Activated T-helper 17 cell treated with anti-CD3 and anti-CD28 coated beads, Interleukin-2, amount 50 U/mL, for 72 hours (primary cell): Measurements from ENCODE around the gene NCOA7. TPM values are rescaled to one million over a fixed set of nuclear protein-coding genes. Genes with fewer than 3 reads are reported as not detected.
"Not testable (repeated sequence)": the region's sequence is repeated elsewhere in the genome, so short reads cannot be mapped to it uniquely, and the experiment has no call there.

Experiments
- ATAC-seq: fragments of 150-1000 bp; cut with Tn5 transposase; replicated peaks from 2 replicates; pipeline ENCODE4 v1.10.0; 2021; ENCODE audit warnings: mild to moderate bottlenecking, moderate library complexity
- H3K27ac Mint-ChIP-seq: one replicate; pipeline ENCODE4 v1.8.0; 2022; ENCODE audit warnings: mixed read lengths
- H3K27me3 Mint-ChIP-seq: one replicate; pipeline ENCODE4 v1.8.0; 2022; ENCODE audit warnings: mixed read lengths
- H3K36me3 Mint-ChIP-seq: one replicate; pipeline ENCODE4 v1.8.0; 2022; ENCODE audit warnings: low read depth, mild to moderate bottlenecking, mixed read lengths
- H3K4me1 Mint-ChIP-seq: one replicate; pipeline ENCODE4 v1.8.0; 2022; ENCODE audit warnings: mixed read lengths
- H3K4me3 Mint-ChIP-seq: one replicate; pipeline ENCODE4 v1.8.0; 2022; ENCODE audit warnings: mild to moderate bottlenecking, mixed read lengths
- H3K9me3 Mint-ChIP-seq: one replicate; pipeline ENCODE4 v1.8.0; 2022; ENCODE audit warnings: mixed read lengths
- total RNA-seq, 2 donors: library from RNA; stranded (reverse); gene quantifications; one replicate each; pipeline ENCODE4 v1.2.3, GENCODE V29; 2022

Gene NCOA7
- total RNA-seq, 2 donors from 2014 or later = 44.6 to 59.9 TPM

DNA sequence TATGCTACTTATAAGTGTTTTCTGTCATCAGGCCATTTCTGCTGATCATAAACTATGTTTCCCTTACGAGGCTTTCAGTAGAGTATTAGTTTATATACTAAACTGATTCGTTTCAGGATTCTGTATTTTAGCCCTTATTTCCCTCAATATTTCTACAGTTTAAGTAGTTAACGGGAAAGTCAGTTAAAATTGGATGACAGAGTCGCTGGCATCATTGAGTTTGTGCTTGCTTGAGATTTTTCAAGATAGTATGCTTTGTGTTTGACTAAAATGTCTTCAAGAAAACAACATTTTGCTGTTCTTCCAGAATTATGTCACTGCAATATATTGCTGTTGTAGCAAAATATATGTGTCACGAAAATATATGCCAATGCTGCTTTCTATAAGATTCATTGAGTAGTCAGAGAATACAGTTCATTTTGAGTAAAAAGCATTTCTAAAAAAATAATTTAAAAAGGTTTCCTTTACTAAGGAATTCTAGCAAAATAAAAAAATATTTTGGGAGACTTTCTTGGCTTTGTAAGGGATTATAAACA lies 51.4 kb downstream of the NCOA7 start:
- no peaks in the 10 kb centered on the region for H3K27me3 Mint-ChIP-seq
- H3K4me3 Mint-ChIP-seq = no peak overlapping the region
- ATAC-seq = no peak
- peaks cover 12% of the 10 kb centered on the region for H3K36me3 Mint-ChIP-seq
- H3K4me1 Mint-ChIP-seq = peaks cover 20% of the 10 kb centered on the region
- no peak overlapping the region for H3K27ac Mint-ChIP-seq
- no peaks in the 10 kb centered on the region for H3K9me3 Mint-ChIP-seq

DNA sequence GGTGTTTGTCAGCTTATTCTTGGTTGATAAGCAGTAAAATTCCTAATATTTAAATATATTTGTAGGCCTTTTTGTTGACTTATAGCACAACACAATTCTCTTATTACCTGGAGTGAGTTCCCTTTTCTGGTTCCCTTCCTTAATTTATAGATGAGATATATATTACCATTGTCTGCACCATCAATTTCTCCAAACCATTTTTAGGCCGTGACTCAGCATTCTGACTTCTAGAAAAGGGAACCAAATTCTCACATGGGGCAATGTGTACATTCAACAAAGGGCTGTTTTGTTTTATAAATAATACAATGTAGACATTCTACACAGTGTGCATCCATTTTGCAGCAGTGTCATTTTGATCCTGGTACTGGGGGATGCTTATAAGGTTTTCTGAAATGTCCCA lies 52.8 kb downstream of the NCOA7 start:
- no peak overlapping the region for H3K27ac Mint-ChIP-seq
- H3K27me3 Mint-ChIP-seq = no peaks in the 10 kb centered on the region
- H3K9me3 Mint-ChIP-seq = no peaks in the 10 kb centered on the region
- no peak for ATAC-seq
- peaks cover 5% of the 10 kb centered on the region for H3K4me1 Mint-ChIP-seq
- H3K4me3 Mint-ChIP-seq = no peak overlapping the region
- H3K36me3 Mint-ChIP-seq = peaks cover 7% of the 10 kb centered on the region

DNA sequence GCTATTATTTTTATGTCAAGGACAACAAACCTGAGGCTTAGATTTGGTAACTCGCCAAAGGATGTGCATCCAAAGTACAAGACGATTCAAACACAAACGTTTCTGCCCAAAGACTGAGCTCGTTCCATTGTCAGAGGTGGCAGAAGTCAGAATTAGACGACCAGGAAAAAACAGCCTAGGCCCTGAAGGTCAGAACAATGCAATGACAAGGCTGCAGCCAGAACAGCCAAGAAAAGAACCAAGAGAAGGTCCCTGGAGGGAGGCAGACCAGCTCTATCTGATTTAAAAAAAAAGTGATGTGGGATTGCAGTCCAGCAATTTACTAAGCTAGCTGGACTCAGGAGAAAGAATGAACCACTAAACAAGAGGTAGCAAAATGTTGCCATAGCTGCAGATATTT lies 54.2 kb downstream of the NCOA7 start:
- Mint-ChIP-seq H3K36me3 (peaks cover 6% of the 10 kb centered on the region), H3K27me3 (no peaks in the 10 kb centered on the region), H3K27ac (no peak overlapping the region), H3K4me3 (no peak overlapping the region), H3K4me1 (peaks cover 5% of the 10 kb centered on the region), H3K9me3 (no peaks in the 10 kb centered on the region)
- ATAC-seq = no peak

DNA sequence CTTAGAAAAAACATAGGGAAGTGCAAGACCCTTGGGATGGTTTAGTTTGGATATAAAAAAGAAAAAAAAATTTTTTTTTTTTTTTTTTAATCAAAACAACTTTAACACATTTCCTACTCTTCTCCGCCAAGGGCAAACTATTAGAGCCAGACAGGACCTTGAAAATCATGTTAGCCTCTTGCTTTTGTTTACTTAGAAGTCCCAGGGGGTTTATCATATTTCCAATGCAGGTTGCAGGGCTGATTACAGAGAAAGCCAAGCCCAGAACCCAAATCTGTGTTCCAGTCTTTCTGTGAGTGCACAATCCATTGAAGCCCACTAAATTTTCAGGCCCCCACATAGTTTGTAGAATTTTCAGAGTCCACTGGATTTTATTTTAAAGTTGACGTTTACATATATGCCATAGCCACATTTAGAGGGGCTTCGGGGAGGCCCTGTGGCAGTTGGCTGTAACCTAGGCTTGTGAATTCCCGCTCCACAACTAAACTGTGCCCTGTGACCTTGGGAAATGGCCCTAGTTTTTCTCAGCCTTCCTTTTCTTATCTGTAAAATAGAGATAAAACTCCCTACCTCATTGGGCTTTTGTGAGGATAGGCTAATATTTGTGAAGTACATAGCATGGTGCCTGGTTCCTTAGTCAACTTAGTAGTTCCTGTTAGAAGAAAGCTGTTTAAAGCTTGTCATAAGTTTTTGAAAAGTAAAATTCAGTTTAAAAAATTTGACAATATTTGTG lies 55.7 kb downstream of the NCOA7 start:
- no peak for ATAC-seq
- Mint-ChIP-seq H3K4me1 (peaks cover 5% of the 10 kb centered on the region), H3K36me3 (peaks cover 6% of the 10 kb centered on the region), H3K9me3 (no peaks in the 10 kb centered on the region), H3K4me3 (no peak overlapping the region), H3K27ac (no peak overlapping the region), H3K27me3 (no peaks in the 10 kb centered on the region)

DNA sequence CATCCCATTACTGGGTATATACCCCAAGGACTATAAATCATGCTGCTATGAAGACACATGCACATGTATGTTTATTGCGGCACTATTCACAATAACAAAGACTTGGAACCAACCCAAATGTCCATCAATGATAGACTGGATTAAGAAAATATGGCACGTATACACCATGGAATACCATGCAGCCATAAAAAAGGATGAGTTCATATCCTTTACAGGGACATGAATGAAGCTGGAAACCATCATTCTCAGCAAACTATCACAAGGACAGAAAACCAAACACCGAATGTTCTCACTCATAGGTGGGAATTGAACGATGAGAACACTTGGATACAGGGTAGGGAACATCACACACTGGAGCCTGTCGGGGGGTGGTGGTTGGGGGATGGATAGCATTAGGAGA lies 57.5 kb downstream of the NCOA7 start:
- not testable (repeated sequence) for H3K4me1 Mint-ChIP-seq, H3K27ac Mint-ChIP-seq, ATAC-seq, H3K27me3 Mint-ChIP-seq, H3K9me3 Mint-ChIP-seq, H3K4me3 Mint-ChIP-seq, H3K36me3 Mint-ChIP-seq

DNA sequence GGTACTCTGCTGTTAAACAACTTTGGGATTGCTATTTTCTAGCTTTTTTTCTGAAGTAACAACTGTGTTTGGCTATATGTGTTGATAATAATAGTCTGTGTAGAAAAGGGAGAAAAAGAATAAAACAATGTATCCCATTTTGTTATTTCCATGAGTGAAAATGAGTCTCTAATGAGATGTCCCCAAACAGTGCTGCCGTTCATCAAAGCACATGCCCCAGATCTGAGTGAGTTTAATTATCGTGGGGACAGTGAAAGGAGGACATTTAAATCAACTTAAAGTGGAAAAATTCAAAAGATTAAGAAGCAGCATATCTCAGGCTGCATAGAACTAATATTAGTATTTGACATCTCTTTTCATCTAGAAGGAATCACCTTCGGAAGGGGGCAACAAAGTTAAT lies 59.6 kb downstream of the NCOA7 start:
- H3K4me1 Mint-ChIP-seq = peaks cover 18% of the 10 kb centered on the region

DNA sequence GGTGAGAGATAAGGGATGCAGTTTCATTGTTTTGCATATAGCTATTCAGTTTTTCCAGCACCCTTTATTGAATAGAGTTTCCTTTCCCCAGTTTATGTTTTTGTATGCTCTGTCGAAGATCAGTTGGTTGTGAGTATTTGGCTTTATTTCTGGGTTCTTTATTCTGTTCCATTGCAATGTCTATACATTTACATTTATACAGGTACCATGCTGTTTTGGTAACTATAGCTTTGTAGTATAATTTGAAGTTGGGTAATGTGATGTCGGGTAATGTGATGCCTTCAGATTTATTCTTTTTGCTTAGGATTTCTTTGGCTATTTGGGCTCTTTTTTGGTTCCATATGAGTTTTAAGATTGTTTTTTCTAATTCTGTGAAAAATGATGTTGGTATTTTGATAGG lies 61.8 kb downstream of the NCOA7 start:
- Mint-ChIP-seq H3K4me1 (peaks cover 23% of the 10 kb centered on the region), H3K4me3 (no peak overlapping the region), H3K36me3 (peaks cover 30% of the 10 kb centered on the region)

More for the DNA sequence above, 59.6 kb downstream of the NCOA7 start:
- no peaks in the 10 kb centered on the region for H3K27me3 Mint-ChIP-seq
- no peak overlapping the region for H3K4me3 Mint-ChIP-seq
- no peaks in the 10 kb centered on the region for H3K9me3 Mint-ChIP-seq
- H3K27ac Mint-ChIP-seq = no peak overlapping the region
- peaks cover 14% of the 10 kb centered on the region for H3K36me3 Mint-ChIP-seq
- ATAC-seq = no peak

DNA sequence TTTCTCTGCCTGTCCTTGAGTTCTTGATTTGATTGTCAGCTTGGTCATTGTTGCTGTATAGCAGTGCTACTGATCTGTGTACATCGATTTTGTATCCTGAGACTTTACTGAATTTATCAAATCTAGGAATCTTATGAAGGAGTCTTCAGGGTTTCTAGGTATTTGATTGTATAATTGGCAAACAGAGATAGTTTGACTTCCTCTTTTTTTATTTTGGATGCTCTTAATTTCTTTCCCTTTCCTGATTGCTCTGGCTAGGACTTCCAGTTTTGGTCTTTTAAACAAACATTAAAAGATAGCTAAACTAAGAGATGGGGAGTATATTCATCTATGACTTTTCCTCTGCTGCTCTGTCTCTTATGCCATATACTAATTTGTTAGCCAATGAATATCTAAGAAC lies 62.4 kb downstream of the NCOA7 start:
- Mint-ChIP-seq H3K27ac (no peak overlapping the region), H3K4me1 (peaks cover 23% of the 10 kb centered on the region), H3K36me3 (peaks cover 30% of the 10 kb centered on the region), H3K4me3 (no peak overlapping the region), H3K9me3 (no peaks in the 10 kb centered on the region), H3K27me3 (no peaks in the 10 kb centered on the region)
- no peak for ATAC-seq

More for the DNA sequence above, 61.8 kb downstream of the NCOA7 start:
- no peak for ATAC-seq
- Mint-ChIP-seq H3K27ac (no peak overlapping the region), H3K9me3 (no peaks in the 10 kb centered on the region), H3K27me3 (no peaks in the 10 kb centered on the region)

DNA sequence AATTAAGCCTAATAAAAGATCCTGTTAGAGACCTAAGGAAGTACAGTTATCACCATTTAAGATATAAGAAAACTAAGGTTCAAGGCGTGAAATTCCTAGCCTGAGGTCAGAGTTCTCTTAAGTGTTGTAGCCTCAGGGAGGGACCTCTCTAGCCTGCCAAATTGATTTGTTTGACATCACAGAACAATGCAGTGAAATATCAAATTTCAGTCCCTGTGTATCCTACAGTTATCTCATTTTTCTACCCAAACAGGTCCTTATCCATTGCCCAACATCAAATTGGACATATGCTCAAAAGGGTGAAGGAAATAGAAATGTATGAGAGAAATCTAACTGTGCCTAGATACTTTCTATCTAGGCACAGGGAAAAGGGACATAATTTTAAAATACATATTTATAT lies 63.0 kb downstream of the NCOA7 start:
- Mint-ChIP-seq H3K4me3 (no peak overlapping the region), H3K27ac (no peak overlapping the region), H3K27me3 (no peaks in the 10 kb centered on the region)

DNA sequence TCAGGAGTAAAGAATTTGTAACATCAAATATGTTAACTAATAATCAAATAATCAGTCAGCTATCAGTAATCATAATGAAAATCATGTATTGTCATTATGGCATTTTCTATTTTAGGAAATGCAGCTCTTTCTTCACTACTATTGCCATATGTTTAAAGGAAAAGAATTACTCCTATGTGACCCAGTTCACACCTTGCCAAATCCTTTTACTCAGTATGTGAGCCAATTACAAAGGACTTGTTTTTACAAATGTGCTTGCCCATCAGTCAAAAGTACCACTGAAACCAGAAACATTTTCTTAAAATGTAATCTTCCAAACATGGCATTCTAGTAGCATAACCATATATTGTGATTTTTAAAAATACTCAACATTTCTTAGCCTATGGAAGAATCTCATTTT lies 63.6 kb downstream of the NCOA7 start:
- no peak overlapping the region for H3K4me3 Mint-ChIP-seq
- H3K27me3 Mint-ChIP-seq = no peaks in the 10 kb centered on the region
- peaks cover 23% of the 10 kb centered on the region for H3K4me1 Mint-ChIP-seq
- H3K27ac Mint-ChIP-seq = peak overlapping the region; percentile 29
- H3K9me3 Mint-ChIP-seq = no peaks in the 10 kb centered on the region
- peaks cover 37% of the 10 kb centered on the region for H3K36me3 Mint-ChIP-seq
- no peak for ATAC-seq

More for the DNA sequence above, 63.0 kb downstream of the NCOA7 start:
- H3K36me3 Mint-ChIP-seq = peaks cover 32% of the 10 kb centered on the region
- ATAC-seq = no peak
- no peaks in the 10 kb centered on the region for H3K9me3 Mint-ChIP-seq
- peaks cover 23% of the 10 kb centered on the region for H3K4me1 Mint-ChIP-seq

DNA sequence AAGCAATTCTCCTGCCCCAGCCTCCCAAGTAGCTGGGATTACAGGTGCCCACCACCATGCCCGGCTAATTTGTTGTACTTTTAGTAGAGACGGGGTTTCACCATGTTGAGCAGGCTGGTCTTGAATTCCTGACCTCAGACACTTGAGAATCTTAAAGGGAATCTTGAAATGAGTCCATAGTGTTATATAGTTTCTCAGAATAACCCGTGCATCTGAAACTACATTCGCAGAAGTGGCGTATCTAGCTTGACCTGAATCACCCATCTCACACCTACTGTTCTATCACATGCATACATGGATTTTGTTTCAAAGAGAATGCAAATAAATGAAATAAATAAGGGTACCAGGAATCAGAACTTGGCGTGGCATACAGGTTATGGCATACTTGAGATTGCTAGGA lies 65.0 kb downstream of the NCOA7 start:
- H3K4me3 Mint-ChIP-seq = peak overlapping the region; percentile 15
- H3K27me3 Mint-ChIP-seq = no peaks in the 10 kb centered on the region
- peak; percentile 93 for ATAC-seq
- H3K9me3 Mint-ChIP-seq = no peaks in the 10 kb centered on the region
- peak overlapping the region; percentile 60 for H3K27ac Mint-ChIP-seq
- peaks cover 23% of the 10 kb centered on the region for H3K4me1 Mint-ChIP-seq
- peaks cover 37% of the 10 kb centered on the region for H3K36me3 Mint-ChIP-seq

DNA sequence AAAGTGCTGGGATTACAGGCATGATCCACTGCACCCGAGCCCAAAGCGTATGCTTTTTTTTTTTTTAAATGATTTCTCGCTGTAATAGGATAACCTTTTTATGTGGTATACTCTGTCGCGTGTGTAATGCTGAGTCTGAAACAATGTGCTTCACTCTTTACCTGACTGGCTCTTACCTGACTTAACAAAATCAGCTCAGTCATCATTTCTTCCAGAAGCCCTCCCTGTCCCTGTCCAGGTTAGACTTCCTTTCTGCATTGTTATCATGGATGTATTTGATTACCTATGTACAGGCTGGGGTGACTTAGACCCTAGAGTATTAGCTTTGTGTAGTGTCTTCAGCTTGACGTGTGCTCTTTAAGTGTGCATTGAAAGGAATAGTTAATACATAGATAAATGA lies 67.1 kb downstream of the NCOA7 start:
- Mint-ChIP-seq H3K4me1 (peaks cover 18% of the 10 kb centered on the region), H3K4me3 (no peak overlapping the region), H3K27me3 (no peaks in the 10 kb centered on the region), H3K9me3 (no peaks in the 10 kb centered on the region), H3K36me3 (peaks cover 49% of the 10 kb centered on the region), H3K27ac (no peak overlapping the region)
- no peak for ATAC-seq

DNA sequence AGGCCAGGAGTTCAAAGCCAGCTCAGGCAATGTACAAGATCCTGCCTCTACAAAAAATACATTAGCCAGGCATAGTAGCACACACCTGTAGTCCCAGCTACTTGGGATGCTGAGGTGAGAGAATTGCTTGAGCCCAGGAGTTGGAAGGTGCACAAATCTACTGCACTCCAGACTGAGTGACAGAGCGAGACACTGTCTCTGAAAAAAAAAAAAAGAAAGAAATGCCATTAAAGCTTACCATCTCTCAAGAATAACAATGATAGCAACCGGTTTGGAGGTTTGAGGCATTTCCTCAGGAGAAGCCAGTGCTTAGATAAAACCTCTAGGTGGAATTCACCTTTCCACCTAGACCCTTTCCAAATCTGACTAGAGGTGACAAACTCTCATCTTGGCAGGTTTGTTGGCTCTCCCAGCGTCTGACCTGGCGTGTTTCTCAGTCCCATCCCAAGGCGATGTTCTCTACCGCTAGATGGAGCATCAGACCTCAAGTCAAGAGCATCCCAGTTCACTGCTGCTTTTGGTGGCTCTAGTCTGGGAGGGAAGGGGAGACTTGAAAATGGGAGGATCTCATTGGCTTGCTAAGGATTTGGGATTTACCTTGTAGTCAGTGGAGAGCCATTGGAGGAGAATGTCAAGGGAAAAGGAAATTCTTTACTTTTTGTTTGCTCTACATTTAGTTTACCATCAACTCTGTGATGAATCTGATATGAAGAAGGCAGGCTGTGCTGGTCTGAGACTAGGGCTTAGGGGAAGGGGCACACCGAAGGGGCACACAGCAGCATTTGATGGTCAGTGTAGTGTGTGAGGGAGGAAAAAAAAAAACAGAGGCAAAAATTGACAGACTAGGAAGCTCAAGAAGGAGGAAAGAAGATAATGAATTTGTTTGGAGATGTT lies 67.9 kb downstream of the NCOA7 start:
- peaks cover 49% of the 10 kb centered on the region for H3K36me3 Mint-ChIP-seq
- no peaks in the 10 kb centered on the region for H3K9me3 Mint-ChIP-seq
- no peaks in the 10 kb centered on the region for H3K27me3 Mint-ChIP-seq
- ATAC-seq = peak; percentile 70
- H3K4me3 Mint-ChIP-seq = no peak overlapping the region
- H3K4me1 Mint-ChIP-seq = peaks cover 10% of the 10 kb centered on the region
- H3K27ac Mint-ChIP-seq = peak overlapping the region; percentile 8

DNA sequence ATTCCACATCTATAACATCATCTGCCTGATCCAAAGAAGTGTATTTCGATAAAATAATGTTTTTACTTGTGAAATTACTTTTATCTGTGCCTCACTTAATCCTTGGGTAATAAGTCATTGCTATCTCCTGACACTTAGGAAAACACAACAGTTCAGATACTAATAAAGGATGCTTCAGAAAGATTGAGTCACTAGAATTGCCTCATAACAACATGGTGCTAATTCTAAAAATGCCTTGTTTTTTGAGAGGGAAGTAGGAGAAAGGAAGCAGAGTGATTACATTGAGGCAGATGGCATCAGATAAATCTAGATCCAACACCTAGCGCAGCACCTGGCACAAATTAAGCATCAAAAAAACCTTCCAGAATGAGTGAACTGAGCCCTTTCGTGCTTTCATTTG lies 69.0 kb downstream of the NCOA7 start:
- H3K9me3 Mint-ChIP-seq = no peaks in the 10 kb centered on the region
- no peak overlapping the region for H3K27ac Mint-ChIP-seq
- H3K4me3 Mint-ChIP-seq = no peak overlapping the region
- no peak for ATAC-seq
- peaks cover 47% of the 10 kb centered on the region for H3K36me3 Mint-ChIP-seq
- H3K27me3 Mint-ChIP-seq = no peaks in the 10 kb centered on the region
- H3K4me1 Mint-ChIP-seq = peaks cover 8% of the 10 kb centered on the region

DNA sequence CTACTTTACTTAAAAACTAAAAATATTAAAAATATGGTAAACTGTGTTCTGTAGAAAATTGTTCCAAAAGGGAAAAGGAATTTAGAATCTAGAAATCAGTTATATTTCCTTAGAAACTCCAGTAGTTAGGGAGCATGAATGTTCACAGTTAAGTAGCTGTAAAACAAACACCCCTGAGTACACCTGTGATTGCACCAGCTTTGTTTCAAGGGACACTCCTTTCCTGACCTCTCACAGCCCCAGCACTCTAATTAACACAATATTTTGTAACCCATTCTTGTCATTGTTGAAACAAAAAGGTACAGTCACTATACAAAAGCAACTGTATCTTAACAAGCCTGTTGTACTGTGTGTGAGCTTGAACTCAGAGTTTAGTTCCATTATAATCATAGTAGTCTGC lies 72.3 kb downstream of the NCOA7 start:
- Mint-ChIP-seq H3K27me3 (no peaks in the 10 kb centered on the region), H3K4me1 (no peaks in the 10 kb centered on the region), H3K4me3 (no peak overlapping the region), H3K27ac (no peak overlapping the region), H3K36me3 (peaks cover 21% of the 10 kb centered on the region), H3K9me3 (no peaks in the 10 kb centered on the region)
- no peak for ATAC-seq
